DLD1 (cell line): Measurements from ENCODE around the gene TGFBR3L.
"Not testable (repeated sequence)": the region's sequence is repeated elsewhere in the genome, so short reads cannot be mapped to it uniquely, and the experiment has no call there.

Source experiments
- in situ Hi-C: cut with HindIII; loops from 2 replicates; pipeline ENCODE4 v1.10.0; 2017; ENCODE audit warnings: low sequenced_read_pairs

Gene TGFBR3L

DNA sequence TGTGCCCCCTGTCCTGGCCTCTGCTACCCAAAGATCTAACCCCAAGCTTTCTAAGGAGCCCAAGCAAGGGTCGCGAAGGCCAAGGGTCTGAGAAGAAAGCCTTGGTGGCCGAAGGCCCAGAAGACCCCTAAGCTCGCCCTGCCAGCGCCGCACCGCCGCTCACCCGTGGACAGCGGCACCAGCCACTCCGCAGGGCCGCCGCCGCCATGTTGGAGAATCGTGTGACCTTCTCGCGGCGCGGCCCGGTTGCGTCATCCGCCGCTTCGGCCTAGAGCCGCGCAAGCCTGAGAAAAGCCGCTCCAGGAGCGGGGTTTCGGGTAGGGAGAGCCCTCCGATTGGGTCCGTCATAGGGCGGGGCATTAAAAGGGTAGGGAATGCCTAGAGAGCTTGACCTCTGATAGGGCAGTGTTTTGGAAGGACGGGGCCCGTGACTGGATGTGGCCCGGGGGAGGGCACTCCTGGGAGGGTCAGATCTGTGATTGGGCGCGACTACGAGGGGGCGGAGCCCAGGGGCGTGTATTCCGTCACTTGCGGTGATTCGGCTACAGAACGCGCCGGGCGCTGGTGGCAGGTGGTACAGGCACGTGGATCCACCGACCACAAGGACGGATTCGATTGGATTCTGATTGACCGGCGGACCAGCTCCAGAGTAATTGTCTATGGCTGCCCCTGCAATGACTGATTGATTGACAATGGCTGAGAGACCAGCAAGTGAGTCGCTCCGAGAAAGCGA is 29.0 kb downstream of the TGFBR3L start, which contains the start of gene TIMM44:
Gene TIMM44, minus strand, starts transcription at position 223 of the 733 bp plus-strand sequence. Its CDS starts 15 bp downstream, at position 208.
- in situ Hi-C loops = no loop called here

DNA sequence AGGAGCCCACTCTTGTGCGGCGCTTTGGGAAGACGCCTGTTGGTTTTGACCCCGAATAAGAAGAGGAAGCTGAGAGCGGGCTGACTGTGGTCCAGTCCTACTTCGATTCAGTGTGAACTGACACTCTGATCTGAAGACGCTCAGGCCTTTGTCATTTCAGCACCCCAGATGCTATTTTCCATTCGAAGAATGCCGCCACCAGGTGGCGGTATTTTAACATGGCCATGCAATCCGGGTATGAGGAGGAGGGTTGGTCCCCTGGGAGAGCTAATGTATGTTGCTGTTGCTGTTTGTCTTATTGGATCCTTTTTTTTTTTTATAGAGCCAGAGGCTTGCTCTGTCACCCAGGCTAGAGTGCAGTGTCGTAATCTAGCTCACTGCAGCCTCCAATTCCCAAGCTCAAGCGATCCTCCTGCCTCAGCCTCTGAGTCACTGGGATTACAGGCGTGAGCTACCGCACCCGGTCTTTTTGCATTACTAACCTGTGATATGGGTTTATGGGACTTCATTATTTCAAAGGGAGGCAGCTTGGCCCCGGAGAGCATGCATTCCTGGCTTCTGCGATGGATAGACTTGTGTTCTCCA is 29.6 kb downstream of the TGFBR3L start:
- in situ Hi-C loops = no loop called here

DNA sequence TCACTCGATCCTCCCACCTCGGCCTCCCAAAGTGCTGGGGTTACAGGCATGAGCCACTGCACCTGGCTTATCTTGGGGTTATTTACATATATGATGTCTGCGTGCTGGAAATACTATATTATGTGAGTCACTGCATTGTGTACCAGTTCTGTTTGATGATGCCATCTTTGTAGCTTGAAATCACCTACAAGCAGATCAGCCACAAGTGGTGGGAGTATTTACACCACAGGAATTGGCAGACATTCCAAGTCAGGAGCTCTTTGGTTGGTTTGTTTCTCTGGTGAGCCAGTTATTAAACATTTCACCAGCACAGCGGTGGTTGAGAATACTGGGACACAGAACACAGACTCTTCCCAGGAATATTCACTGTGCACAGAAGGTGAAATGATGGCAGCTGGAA is 33.3 kb downstream of the TGFBR3L start:
- in situ Hi-C loops = no loop called here

DNA sequence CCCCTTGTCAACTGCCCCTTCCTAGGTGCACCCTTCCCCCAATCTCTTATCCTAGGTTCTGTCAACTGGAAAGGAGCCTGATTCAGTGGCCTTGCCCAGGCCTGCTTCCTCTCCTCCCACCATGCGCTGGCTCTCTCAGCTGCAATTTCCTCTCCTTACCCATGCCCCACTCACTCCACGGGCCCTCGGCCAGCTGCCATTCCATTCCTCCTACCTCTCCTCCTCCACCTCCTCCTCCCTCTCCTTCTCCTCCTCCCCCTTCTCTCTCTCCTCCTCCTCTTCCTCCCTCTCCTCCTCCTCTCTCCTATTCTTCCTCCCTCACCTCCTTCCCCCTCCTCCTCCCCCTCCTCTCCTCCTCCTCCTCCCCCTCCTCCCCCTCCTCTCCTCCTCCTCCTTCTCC is 38.4 kb downstream of the TGFBR3L start:
- in situ Hi-C loops = no loop called here

DNA sequence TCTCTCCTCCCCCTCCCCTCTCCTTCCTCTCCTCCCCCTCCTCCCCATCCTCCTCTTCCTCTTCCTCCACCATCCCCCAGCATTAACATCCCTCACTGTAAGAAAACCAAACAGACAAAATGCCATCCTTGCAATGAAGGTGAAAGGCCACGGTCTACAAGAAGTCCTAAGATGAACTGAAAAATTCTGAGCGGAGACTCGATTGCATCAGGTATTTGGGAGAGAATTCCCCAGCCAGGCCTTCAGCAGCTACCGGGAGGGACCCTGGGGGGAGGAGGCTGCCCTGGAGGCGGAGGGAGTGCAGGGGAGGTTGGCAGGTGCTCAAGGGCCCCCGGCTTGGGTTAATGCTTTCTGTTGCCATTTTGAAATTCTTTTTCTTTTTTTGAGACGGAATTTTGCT is 38.9 kb downstream of the TGFBR3L start:
- in situ Hi-C loops = no loop called here

DNA sequence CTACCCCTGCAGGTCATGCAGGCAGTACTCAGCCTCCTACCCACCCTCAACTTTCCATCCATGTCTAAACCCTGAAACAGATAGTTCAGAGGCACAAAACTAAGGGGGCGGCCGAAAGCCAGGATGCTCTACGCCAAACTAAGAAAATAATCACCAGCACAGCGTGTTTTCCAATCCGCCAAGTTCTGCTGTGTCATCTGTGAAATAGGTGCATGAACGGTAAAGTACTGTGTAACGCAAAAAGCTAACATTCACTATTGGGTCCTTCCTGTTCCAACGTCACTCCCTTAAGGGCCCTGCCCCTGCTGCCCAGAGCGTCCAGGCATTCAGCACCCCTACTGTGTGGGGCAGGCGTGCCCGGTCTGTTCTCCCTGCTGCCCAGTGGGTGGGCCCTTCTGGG is 41.1 kb downstream of the TGFBR3L start:
- in situ Hi-C loops = no loop called here

DNA sequence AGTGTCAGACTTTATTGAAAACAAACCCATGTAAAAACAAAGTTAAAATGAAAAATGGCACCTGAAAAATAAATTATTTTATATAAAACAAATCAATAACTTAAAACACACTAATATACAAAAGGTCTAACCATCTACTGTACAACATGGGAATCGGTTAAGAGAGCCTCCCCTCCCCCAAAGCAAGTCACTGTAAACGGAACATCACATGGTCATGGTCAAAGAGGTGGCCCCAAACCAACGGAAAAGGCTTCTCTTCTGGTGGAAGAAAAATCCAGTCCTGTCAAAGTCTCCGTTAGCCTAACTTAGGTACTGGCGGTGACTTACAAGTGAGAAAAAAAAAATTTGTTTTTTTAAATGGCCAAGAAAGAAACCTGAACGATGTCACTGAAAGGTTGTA is 44.6 kb downstream of the TGFBR3L start:
- in situ Hi-C loops = no loop called here

DNA sequence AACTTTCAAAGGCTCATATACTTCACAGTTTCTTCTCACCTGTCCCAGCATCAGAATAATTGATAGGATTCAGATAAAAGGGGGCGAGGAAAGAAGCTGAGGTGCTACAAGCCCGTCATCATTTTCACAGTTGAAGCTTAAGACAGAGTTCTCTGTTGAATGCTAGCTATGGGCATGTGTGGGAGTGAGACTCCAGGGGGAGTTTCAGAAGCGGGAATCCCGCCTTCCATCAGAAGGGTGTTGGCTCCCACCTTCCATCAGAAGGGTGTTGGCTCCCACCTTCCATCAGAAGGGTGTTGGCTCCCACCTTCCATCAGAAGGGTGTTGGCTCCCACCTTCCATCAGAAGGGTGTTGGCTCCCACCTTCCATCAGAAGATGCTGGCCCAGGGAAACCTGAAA is 46.5 kb downstream of the TGFBR3L start:
- in situ Hi-C loops = not testable (repeated sequence)

DNA sequence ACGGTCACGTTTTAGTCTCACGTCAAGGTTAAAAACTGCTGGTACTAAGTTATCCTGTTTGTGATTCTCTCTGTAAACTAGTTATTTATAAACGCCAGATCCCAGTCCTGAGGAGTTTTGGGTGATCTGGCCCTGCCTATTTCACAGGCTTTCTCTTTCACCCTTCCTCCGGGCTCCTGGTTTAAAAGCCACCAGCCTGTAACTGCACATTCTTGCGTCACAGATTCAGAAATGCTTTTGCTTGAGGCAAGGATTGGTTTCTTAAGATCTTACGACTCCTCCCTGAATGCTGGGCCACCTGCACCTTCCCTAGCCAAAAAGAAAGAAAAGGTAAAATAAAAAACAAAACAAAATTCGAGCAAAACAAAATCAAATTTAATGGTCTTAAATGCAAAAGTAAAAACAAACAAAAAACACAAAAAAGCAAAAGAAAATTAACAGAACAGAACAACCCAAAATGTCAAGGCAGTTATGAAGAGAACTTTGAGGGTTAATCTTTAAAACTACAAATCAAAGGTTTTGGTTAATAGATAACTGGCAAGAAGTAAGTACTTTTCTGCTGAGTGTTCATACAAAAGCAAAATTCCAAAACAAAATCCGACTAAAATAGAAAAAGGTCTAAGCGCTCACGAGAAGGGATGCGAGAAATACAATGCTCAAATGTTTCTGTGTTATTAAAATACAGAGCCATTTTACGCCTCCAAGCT is 47.4 kb downstream of the TGFBR3L start:
- in situ Hi-C loops = no loop called here

DNA sequence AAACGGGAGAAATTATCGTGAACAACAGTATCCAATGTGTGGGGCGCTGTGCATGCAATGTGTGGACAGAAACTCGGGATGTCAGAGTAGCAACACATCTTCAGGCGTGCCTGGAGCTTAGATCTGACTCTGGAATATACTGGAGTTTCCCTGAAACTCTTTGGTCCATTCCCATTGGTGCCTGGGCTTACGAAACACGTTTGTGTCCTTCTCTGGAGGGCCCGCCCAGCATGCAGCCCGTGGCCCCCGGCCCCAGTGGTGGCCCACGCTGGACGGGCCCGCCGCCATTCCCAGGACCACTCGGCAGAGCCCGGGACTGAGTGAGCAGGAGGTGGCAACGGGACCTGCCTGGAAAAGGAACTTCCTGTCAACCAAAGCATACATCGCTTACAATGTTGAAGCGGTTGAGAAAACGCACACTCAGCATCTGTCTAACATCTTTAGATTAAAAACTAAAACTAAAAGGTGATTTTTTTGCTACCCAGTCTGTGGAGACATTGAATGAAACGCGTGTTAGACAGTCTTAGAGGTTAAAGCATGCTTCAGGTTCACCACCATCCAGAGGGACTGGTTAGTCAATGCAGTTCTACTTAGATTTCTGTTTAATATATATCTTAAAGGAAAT is 48.1 kb downstream of the TGFBR3L start:
- in situ Hi-C loops = no loop called here

DNA sequence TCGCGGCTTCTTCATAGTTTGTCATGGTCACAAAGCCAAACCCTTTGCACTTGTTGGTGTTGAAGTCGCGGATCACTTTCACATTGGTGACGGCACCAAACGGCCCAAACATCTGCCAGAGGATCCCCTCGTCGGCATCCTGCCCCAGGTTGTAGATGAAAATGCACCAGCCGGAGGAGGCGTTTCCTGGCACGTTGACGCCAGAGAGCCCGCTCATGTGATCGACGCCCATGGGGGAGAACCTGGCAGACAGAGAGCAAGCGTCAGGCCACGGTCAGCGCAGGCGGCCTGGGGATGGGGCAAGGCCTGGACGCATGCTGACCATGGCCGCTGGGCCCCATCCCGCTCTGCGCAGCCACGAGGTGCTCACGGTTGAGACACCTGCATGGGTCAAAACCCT is 48.9 kb downstream of the TGFBR3L start:
- in situ Hi-C loops = no loop called here

DNA sequence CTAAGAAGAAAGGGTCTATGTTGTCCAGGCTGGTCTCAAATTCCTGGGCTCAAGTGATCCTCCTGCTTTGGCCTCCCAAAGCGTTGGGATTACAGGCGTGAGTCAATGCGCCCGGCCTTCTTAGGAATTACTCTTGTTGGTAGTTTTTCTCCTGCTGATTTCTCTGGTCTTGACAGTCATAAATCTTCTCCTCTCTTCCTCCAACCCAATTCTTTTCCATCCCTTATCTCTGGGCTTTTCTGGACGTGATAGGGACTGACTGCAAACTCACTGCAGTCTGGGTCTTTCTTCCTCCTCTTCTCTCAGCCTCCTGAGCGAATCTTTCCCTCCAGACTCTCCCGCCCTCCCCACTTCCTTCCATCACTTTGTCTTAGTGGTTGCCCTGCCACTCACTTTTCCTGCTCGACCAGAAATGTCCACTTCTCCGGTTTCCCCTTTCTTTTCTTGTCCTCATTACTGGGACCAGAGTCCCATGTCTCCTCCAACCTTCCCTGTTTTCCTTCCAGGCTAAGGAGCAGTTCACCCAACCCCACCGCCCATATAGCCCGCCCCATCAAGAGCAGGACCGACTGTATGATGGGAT is 50.7 kb downstream of the TGFBR3L start:
- in situ Hi-C loops = no loop called here

DNA sequence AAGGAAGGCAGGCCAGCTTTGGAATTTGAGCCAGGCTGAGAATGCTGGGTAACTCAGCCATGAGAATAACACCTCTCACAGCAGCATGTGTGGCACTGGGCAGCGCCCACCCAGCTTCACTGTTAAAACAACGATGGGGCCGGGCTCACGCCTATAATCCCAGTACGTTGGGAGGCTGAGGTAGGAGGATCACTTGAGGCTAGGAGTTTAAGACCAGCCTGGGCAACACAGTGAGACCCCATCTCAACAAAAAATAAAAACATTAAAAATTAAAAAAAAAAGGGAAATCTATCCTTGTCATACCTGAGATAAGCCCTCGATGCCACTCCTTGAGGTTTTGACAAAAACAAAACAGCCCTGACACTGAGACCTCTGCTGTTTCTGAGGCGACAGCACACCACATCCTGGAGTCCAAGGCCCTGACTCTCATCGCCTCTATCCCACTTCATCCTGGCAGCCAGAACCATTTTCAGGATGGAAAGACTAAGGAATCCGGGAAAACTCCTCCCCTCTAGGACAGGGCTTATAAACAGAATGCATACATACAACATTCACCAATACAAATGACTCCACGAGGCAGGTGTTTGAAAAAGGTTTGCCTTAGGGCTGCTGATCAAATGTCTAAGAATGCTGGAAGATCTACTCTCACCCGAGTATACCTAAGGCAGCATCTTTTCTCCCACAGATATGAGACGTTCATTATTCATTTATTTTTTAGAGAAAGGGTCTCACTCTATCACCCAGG is 51.5 kb downstream of the TGFBR3L start:
- in situ Hi-C loops = no loop called here

DNA sequence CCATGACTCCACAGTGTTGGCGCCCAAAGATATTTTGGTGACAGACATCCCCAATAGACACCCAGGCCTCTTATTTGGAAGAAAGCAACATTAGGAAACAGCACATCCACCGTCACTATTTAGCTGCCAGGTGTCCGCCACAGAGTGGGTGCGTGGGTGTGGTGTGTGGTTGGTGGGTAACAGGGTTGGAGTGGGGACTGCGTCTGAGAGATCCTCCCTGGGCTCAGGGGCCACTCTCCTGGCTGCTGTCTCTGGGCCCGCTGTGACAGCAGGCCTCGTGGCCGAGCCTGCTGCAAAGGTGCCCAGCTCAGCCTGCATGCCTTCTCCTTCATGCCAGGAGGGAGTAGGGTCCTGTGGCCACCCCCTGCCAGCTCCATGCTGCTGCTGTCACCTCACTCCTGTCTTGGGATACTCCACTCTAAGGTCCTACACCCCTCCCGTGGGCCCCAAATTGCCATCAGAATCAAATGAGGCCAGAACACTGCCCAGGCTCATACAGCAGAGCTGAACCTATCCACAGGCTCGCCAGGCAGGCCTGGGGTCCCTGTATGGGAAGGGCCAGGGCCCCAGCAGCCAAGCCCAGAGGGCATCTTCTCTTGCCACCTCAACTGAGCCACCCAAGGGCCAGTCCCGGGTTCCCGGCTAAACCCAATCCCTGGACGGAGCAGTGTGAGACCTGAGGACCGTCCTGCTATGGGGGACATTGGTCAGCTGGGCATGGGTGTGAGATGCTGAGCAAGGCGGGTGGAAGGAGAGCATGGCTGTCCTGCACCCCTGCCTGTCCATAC is 53.6 kb downstream of the TGFBR3L start:
- in situ Hi-C loops = no loop called here
